IMR-90 (cell line): ENCODE measurements around the gene PLCH2. TPM values are rescaled to one million over a fixed set of nuclear protein-coding genes. Genes with fewer than 3 reads are reported as not detected.

Experiments used
- ATAC-seq: fragments of 200-7000 bp; cut with Tn5 transposase; 2 replicates; pipeline ENCODE4 v1.9.1; 2020; ENCODE audit warnings: low read depth, mild to moderate bottlenecking, moderate library complexity
- BruUV-seq: library from RNA; stranded (reverse); fragments of 400-500 nt; replicated peaks from 2 replicates; lab custom pipeline; 2021; lab: Mats Ljungman, UMichigan
- CTCF ChIA-PET: fragments of 300-600 bp; formaldehyde crosslinking; extraction: SDS; loops from one replicate; lab custom pipeline; 2021; ENCODE audit warnings: antibody characterized with exemption; lab: Yijun Ruan, JAX
- POLR2A ChIA-PET: fragments of 300-600 bp; sonication (Branson Sonifier 250); formaldehyde crosslinking; loops from one replicate; lab custom pipeline; 2022; ENCODE audit warnings: antibody characterized with exemption; ENCODE audit not compliant: unreplicated experiment; lab: Charles Lee
- DNase-seq: peaks from one replicate; pipeline ENCODE4 v3.0.0; 2013
- H2AFZ ChIP-seq: replicated peaks from 2 replicates; pipeline ENCODE3; 2013; ENCODE audit warnings: low read length, mild to moderate bottlenecking; ENCODE audit not compliant: poor library complexity
- H2AK5ac ChIP-seq: 2 replicates; pipeline ENCODE4 v1.6.1; 2013; ENCODE audit warnings: low read depth, low read length, inconsistent platforms
- H2AK9ac ChIP-seq: replicated peaks from 2 replicates; pipeline ENCODE3; 2013; ENCODE audit warnings: mild to moderate bottlenecking, low read depth, low read length, moderate library complexity; ENCODE audit not compliant: poor library complexity
- H2BK120ac ChIP-seq: 2 replicates; pipeline ENCODE4 v1.6.1; 2013; ENCODE audit warnings: low read depth, low read length, inconsistent platforms
- H2BK15ac ChIP-seq: 3 replicates; pipeline ENCODE4 v1.6.1; 2013; ENCODE audit warnings: low read depth, low read length, inconsistent platforms
- H2BK20ac ChIP-seq: 2 replicates; pipeline ENCODE4 v1.6.1; 2013; ENCODE audit warnings: low read depth, mild to moderate bottlenecking, inconsistent platforms, low read length, moderate library complexity
- H2BK5ac ChIP-seq: 2 replicates; pipeline ENCODE4 v1.6.1; 2013; ENCODE audit warnings: mild to moderate bottlenecking, low read depth, low read length, inconsistent platforms; ENCODE audit not compliant: poor library complexity, severe bottlenecking
- H3K14ac ChIP-seq: replicated peaks from 2 replicates; pipeline ENCODE4 v1.6.1; 2013; ENCODE audit warnings: low read depth, low read length, inconsistent platforms
- H3K18ac ChIP-seq: 2 replicates; pipeline ENCODE4 v1.6.1; 2013; ENCODE audit warnings: low read depth, low read length, control low read depth
- H3K23ac ChIP-seq: 2 replicates; pipeline ENCODE4 v1.6.1; 2013; ENCODE audit warnings: low read depth, low read length, inconsistent platforms
- H3K27ac ChIP-seq: 2 replicates; pipeline ENCODE4 v1.5.1; 2013; ENCODE audit warnings: mild to moderate bottlenecking, control low read depth, low read length; ENCODE audit not compliant: insufficient read depth
- H3K27me3 ChIP-seq: 2 replicates; pipeline ENCODE4 v1.6.1; 2013; ENCODE audit warnings: low read length; ENCODE audit not compliant: control insufficient read depth, insufficient read depth
- H3K36me3 ChIP-seq: 2 replicates; pipeline ENCODE4 v1.6.1; 2013; ENCODE audit warnings: low read length, mixed read lengths; ENCODE audit not compliant: control insufficient read depth, insufficient read depth
- H3K4ac ChIP-seq: 2 replicates; pipeline ENCODE4 v1.6.1; 2013; ENCODE audit warnings: low read depth, low read length, inconsistent platforms
- H3K4me1 ChIP-seq: 2 replicates; pipeline ENCODE4 v1.6.1; 2013; ENCODE audit warnings: low read length, mixed read lengths; ENCODE audit not compliant: control insufficient read depth, insufficient read depth
- H3K4me2 ChIP-seq: 2 replicates; pipeline ENCODE4 v1.6.1; 2013; ENCODE audit warnings: low read depth, mild to moderate bottlenecking, control low read depth, low read length, moderate library complexity
- H3K4me3 ChIP-seq: 2 replicates; pipeline ENCODE4 v1.5.1; 2013; ENCODE audit warnings: low read depth, mild to moderate bottlenecking, control low read depth, low read length, moderate library complexity; ENCODE audit not compliant: insufficient read depth
- H3K56ac ChIP-seq: 2 replicates; pipeline ENCODE4 v1.6.1; 2013; ENCODE audit warnings: low read length, inconsistent platforms; ENCODE audit not compliant: insufficient read depth; ENCODE audit errors: extremely low read depth
- H3K79me1 ChIP-seq, 2 experiments: 2 replicates each; pipeline ENCODE4 v1.6.1; 2013; ENCODE audit warnings: low read length in 2 of 2, inconsistent platforms in 1 of 2, low read depth in 1 of 2
- H3K9ac ChIP-seq: 2 replicates; pipeline ENCODE4 v1.6.1; 2013; ENCODE audit warnings: low read depth, low read length, control low read depth
- H3K9me1 ChIP-seq: 2 replicates; pipeline ENCODE4 v1.6.1; 2013; ENCODE audit warnings: low read length, inconsistent platforms; ENCODE audit not compliant: insufficient read depth
- H3K9me3 ChIP-seq: 2 replicates; pipeline ENCODE4 v1.6.1; 2013; ENCODE audit warnings: low read length; ENCODE audit not compliant: control insufficient read depth, insufficient read depth
- H4K20me1 ChIP-seq: 2 replicates; pipeline ENCODE4 v1.6.1; 2013; ENCODE audit warnings: low read length, inconsistent platforms; ENCODE audit not compliant: insufficient read depth
- H4K5ac ChIP-seq: 2 replicates; pipeline ENCODE4 v1.6.1; 2013; ENCODE audit warnings: mild to moderate bottlenecking, low read depth, low read length, control low read depth
- H4K8ac ChIP-seq, 2 experiments: 2 replicates each; pipeline ENCODE4 v1.6.1; 2013; ENCODE audit warnings: low read depth in 2 of 2, low read length in 2 of 2, control low read depth in 1 of 2, inconsistent platforms in 1 of 2
- H4K91ac ChIP-seq: 2 replicates; pipeline ENCODE4 v1.6.1; 2013; ENCODE audit warnings: low read depth, low read length, inconsistent platforms; ENCODE audit not compliant: insufficient read depth
- BHLHE40 ChIP-seq: fragments of 150-350 bp; IDR thresholded peaks from 2 replicates; pipeline ENCODE4 v1.6.1; 2016; ENCODE audit warnings: mild to moderate bottlenecking, low read depth, low read length
- CEBPB ChIP-seq: IDR thresholded peaks from 2 replicates; pipeline ENCODE4 v1.6.1; 2012; ENCODE audit warnings: low read depth, low read length, improper control_type of control experiment
- CHD1 ChIP-seq: IDR thresholded peaks from 2 replicates; pipeline ENCODE4 v1.6.1; 2012; ENCODE audit warnings: low read depth, low read length, improper control_type of control experiment
- FOS ChIP-seq: fragments of 150-350 bp; IDR thresholded peaks from 2 replicates; pipeline ENCODE4 v1.6.1; 2016; ENCODE audit warnings: low read depth, low read length
- MAFK ChIP-seq: IDR thresholded peaks from 2 replicates; pipeline ENCODE4 v1.6.1; 2012; ENCODE audit warnings: low read depth, low read length, improper control_type of control experiment
- MAZ ChIP-seq: IDR thresholded peaks from 2 replicates; pipeline ENCODE4 v1.6.1; 2012; ENCODE audit warnings: low read depth, mild to moderate bottlenecking, low read length, improper control_type of control experiment, moderate library complexity, borderline replicate concordance
- MXI1 ChIP-seq: IDR thresholded peaks from 2 replicates; pipeline ENCODE4 v1.6.1; 2012; ENCODE audit warnings: low read depth, mild to moderate bottlenecking, low read length, moderate library complexity, borderline replicate concordance
- NFE2L2 ChIP-seq: fragments of 150-350 bp; IDR thresholded peaks from 2 replicates; pipeline ENCODE4 v1.6.1; 2016; ENCODE audit warnings: low read depth, mild to moderate bottlenecking, low read length
- POLR2A ChIP-seq: IDR thresholded peaks from 2 replicates; pipeline ENCODE4 v1.6.1; 2012; ENCODE audit warnings: mild to moderate bottlenecking, low read depth, low read length
- RAD21 ChIP-seq: IDR thresholded peaks from 2 replicates; pipeline ENCODE4 v1.6.1; 2012; ENCODE audit warnings: low read length, improper control_type of control experiment
- RCOR1 ChIP-seq: IDR thresholded peaks from 2 replicates; pipeline ENCODE4 v1.6.1; 2012; ENCODE audit warnings: mild to moderate bottlenecking, low read length, improper control_type of control experiment; ENCODE audit not compliant: insufficient replicate concordance
- RFX5 ChIP-seq: IDR thresholded peaks from 2 replicates; pipeline ENCODE4 v1.8.0; 2012; ENCODE audit warnings: low read depth, mild to moderate bottlenecking, low read length, moderate library complexity
- SMC3 ChIP-seq: fragments of 150-350 bp; IDR thresholded peaks from 2 replicates; pipeline ENCODE4 v1.6.1; 2016; ENCODE audit warnings: low read depth, mild to moderate bottlenecking, antibody characterized with exemption, low read length, moderate library complexity
- WGBS, 2 experiments: methylation state at CpG; one replicate each; pipeline versions ENCODE4 v1.1.5 to v1.1.7; 2013; ENCODE audit warnings: missing lambda C conversion rate in 2 of 2; ENCODE audit not compliant: insufficient read length in 1 of 2; ENCODE audit errors: extremely low coverage in 2 of 2; 5-methylcytosine and 5-hydroxymethylcytosine counted together
- dilution Hi-C: fragments of 300-500 bp; cut with HindIII; formaldehyde crosslinking; loops from one replicate; pipeline ENCODE4 v1.14.3; 2018; ENCODE audit warnings: low sequenced_read_pairs; ENCODE audit not compliant: unreplicated experiment
- in situ Hi-C: fragments of 300-500 bp; cut with MboI; formaldehyde crosslinking; loops from 3 replicates; pipeline ENCODE4 v1.14.3; 2019; ENCODE audit warnings: low sequenced_read_pairs, inconsistent platforms, mixed read lengths
- intact Hi-C: fragments of 100-400 bp; cut with micrococcal nuclease; formaldehyde crosslinking; loops from 2 replicates; pipeline ENCODE4 v1.10.0; 2022
- polyA plus RNA-seq, 3 experiments: library from polyadenylated mRNA; depleted of rRNA; stranded (reverse); fragments of >200 nt; gene quantifications; 2 replicates each; pipeline ENCODE4 v1.2.3, GENCODE V29; 2012; ENCODE audit warnings: low replicate concordance in 1 of 3
- total RNA-seq: library from RNA; depleted of rRNA; stranded (reverse); fragments of >200 nt; gene quantifications from 2 replicates; pipeline ENCODE4 v1.2.3, GENCODE V29; 2012
- TF ChIP-seq, protein P1 (sequence below): fragments of 150-350 bp; IDR thresholded peaks from 2 replicates; pipeline ENCODE4 v1.6.1; 2016; ENCODE audit warnings: low read depth, mild to moderate bottlenecking, low read length, moderate library complexity, borderline replicate concordance
- TF ChIP-seq, protein P2 (sequence below): fragments of 150-350 bp; IDR thresholded peaks from 2 replicates; pipeline ENCODE4 v1.6.1; 2017; ENCODE audit warnings: mild to moderate bottlenecking, antibody characterized with exemption, low read length, low read depth
- TF ChIP-seq, protein P3 (sequence below): conservative IDR thresholded peaks from 2 replicates; pipeline ENCODE4 v1.5.1; 2012; ENCODE audit warnings: mild to moderate bottlenecking, low read depth, low read length, improper control_type of control experiment

The PLCH2 gene
- total and polyA plus RNA-seq, 2 of the 4 experiments (the other 2 are of a cell fraction), result 0.18 to 1.9 TPM

DNA sequence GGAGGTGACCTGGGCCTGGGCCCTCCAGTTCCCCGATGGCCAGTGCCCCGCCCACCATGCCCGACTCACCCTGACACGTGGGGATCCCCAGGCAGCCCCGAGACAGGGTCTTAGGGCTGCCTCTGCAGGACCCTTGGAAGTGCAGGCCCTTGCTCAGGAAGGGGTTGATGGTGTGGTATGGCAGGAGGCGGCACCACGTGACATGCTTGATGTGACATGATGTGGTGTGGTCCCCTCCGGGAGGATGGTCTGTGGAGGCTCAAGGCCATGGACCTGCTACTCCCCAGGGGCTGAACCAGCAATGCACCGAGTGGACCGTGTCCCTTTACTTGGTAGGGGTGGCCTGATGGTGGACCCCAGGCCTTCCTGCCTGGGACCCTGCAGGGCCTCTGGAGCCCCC, 21.9 kb upstream of the PLCH2 start:
- Histone ChIP-seq H3K36me3 (no peaks in the 10 kb centered on the region), H3K9me1 (peaks cover 10% of the 10 kb centered on the region; the same call in 1 of the 2 replicates), H4K8ac (no peak overlapping the region), H4K20me1 (no peaks in the 10 kb centered on the region), H2AFZ (no peak overlapping the region), H4K5ac (no peak overlapping the region), H3K9ac (no peak overlapping the region), H3K23ac (no peak overlapping the region), H3K27ac (no peak overlapping the region), H3K27me3 (no peaks in the 10 kb centered on the region), H3K56ac (no peak overlapping the region), H2BK15ac (0 out of 3 replicates have a peak overlapping the region, but pooled peaks have one; percentile 48), H2BK20ac (no peak overlapping the region), H3K4me2 (no peak overlapping the region), H2BK5ac (no peak overlapping the region), H3K4me1 (peaks cover 21% of the 10 kb centered on the region), H2BK120ac (peak overlapping the region; percentile 40), H3K4ac (no peak overlapping the region), H3K79me1 (peaks cover 0 to 8% of the 10 kb centered on the region in 2 experiments; a peak in 1 of 4 replicates), H3K18ac (no peak overlapping the region), H3K9me3 (no peaks in the 10 kb centered on the region), H4K91ac (peak overlapping the region; percentile 41; the same call in 1 of the 2 replicates), H2AK5ac (peak overlapping the region; percentile 85), H3K14ac (no peak overlapping the region), H2AK9ac (peak overlapping the region; percentile 42), H3K4me3 (no peak overlapping the region)
- BruUV-seq, result no TSS peak
- TF ChIP-seq FOS (no peak), SMC3 (no peak), MAFK (no peak), RAD21 (no peak), BHLHE40 (no peak), RFX5 (no peak), CHD1 (no peak), NFE2L2 (no peak), POLR2A (no peak), MXI1 (no peak), RCOR1 (no peak), MAZ (no peak), CEBPB (no peak)
- TF ChIP-seq, protein P1, sequence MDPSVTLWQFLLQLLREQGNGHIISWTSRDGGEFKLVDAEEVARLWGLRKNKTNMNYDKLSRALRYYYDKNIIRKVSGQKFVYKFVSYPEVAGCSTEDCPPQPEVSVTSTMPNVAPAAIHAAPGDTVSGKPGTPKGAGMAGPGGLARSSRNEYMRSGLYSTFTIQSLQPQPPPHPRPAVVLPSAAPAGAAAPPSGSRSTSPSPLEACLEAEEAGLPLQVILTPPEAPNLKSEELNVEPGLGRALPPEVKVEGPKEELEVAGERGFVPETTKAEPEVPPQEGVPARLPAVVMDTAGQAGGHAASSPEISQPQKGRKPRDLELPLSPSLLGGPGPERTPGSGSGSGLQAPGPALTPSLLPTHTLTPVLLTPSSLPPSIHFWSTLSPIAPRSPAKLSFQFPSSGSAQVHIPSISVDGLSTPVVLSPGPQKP, result no peak
- TF ChIP-seq, protein P2, sequence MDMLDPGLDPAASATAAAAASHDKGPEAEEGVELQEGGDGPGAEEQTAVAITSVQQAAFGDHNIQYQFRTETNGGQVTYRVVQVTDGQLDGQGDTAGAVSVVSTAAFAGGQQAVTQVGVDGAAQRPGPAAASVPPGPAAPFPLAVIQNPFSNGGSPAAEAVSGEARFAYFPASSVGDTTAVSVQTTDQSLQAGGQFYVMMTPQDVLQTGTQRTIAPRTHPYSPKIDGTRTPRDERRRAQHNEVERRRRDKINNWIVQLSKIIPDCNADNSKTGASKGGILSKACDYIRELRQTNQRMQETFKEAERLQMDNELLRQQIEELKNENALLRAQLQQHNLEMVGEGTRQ, result no peak
- TF ChIP-seq, protein P3, sequence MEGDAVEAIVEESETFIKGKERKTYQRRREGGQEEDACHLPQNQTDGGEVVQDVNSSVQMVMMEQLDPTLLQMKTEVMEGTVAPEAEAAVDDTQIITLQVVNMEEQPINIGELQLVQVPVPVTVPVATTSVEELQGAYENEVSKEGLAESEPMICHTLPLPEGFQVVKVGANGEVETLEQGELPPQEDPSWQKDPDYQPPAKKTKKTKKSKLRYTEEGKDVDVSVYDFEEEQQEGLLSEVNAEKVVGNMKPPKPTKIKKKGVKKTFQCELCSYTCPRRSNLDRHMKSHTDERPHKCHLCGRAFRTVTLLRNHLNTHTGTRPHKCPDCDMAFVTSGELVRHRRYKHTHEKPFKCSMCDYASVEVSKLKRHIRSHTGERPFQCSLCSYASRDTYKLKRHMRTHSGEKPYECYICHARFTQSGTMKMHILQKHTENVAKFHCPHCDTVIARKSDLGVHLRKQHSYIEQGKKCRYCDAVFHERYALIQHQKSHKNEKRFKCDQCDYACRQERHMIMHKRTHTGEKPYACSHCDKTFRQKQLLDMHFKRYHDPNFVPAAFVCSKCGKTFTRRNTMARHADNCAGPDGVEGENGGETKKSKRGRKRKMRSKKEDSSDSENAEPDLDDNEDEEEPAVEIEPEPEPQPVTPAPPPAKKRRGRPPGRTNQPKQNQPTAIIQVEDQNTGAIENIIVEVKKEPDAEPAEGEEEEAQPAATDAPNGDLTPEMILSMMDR, result no peak
- CTCF ChIA-PET, result no interaction called here
- no peak for ATAC-seq
- DNase-seq, result no peak
- intact Hi-C loops, result no loop called here
- in situ Hi-C loops, result no loop called here
- dilution Hi-C loops, result no loop called here
- POLR2A ChIA-PET, result no interaction called here
- 80% methylated on average over 1 of the region's 10 CpGs; no CpG with 5 or more reads in 1 of the 2 experiments for WGBS, 2 experiments
